Left forelimb (tissue), 1 donor: Measurements from ENCODE around the gene CXCL13.
"Not testable (repeated sequence)": the region's sequence is repeated elsewhere in the genome, so short reads cannot be mapped to it uniquely, and the experiment has no call there.

ENCODE experiments used
- DNase-seq: peaks from one replicate; pipeline ENCODE4 v3.0.0-alpha.2; 2018; ENCODE audit warnings: low spot score

Gene CXCL13

GRCh38 chr4:77601614-77602187 lies 3.9 kb upstream of the CXCL13 start:
- no peak for DNase-seq

GRCh38 chr4:77613267-77613666 lies 7.6 kb downstream of the CXCL13 start:
- no peak for DNase-seq

- no peak for DNase-seq
Observed at GRCh38 chr4:77615153-77615552, 9.5 kb downstream of the CXCL13 start.

GRCh38 chr4:77617203-77617602 lies 11.6 kb downstream of the CXCL13 start:
- DNase-seq: no peak

GRCh38 chr4:77618383-77619241 lies 13.0 kb downstream of the CXCL13 start:
- DNase-seq: peak; percentile 70

- DNase-seq: no peak
Observed at GRCh38 chr4:77619408-77619807, 13.8 kb downstream of the CXCL13 start.

GRCh38 chr4:77621254-77621653 lies 15.6 kb downstream of the CXCL13 start:
- DNase-seq: no peak

- no peak for DNase-seq
Observed at GRCh38 chr4:77623091-77623490, 17.5 kb downstream of the CXCL13 start.

- no peak for DNase-seq
Observed at GRCh38 chr4:77624213-77624612, 18.6 kb downstream of the CXCL13 start.

GRCh38 chr4:77625485-77625884 lies 19.9 kb downstream of the CXCL13 start:
- DNase-seq: no peak

- DNase-seq: no peak
Observed at GRCh38 chr4:77629885-77630284, 24.3 kb downstream of the CXCL13 start.

- no peak for DNase-seq
Observed at GRCh38 chr4:77631276-77631675, 25.7 kb downstream of the CXCL13 start.

- no peak for DNase-seq
Observed at GRCh38 chr4:77634132-77634785, 28.6 kb downstream of the CXCL13 start.

GRCh38 chr4:77635246-77635645 lies 29.6 kb downstream of the CXCL13 start:
- DNase-seq: no peak

- DNase-seq: no peak
Observed at GRCh38 chr4:77635876-77636275, 30.3 kb downstream of the CXCL13 start.

- no peak for DNase-seq
Observed at GRCh38 chr4:77636902-77637301, 31.3 kb downstream of the CXCL13 start.

- DNase-seq: not testable (repeated sequence)
Observed at GRCh38 chr4:77644069-77644468, 38.4 kb downstream of the CXCL13 start.

GRCh38 chr4:77650787-77651186 lies 45.2 kb downstream of the CXCL13 start:
- DNase-seq: no peak

GRCh38 chr4:77651820-77652219 lies 46.2 kb downstream of the CXCL13 start:
- no peak for DNase-seq

- DNase-seq: no peak
Observed at GRCh38 chr4:77652237-77652897, 46.7 kb downstream of the CXCL13 start.

- no peak for DNase-seq
Observed at GRCh38 chr4:77653162-77653758, 47.6 kb downstream of the CXCL13 start.

- DNase-seq: not testable (repeated sequence)
Observed at GRCh38 chr4:77660318-77660717, 54.7 kb downstream of the CXCL13 start.
